ENCODE measurements around the gene FAM174B.

The FAM174B gene

GRCh38 chr15:92638291-92638708 lies 17.3 kb downstream of the FAM174B start:
- Histone ChIP-seq H3K36me3 (ENCODE audit: control insufficient read depth, insufficient read depth, low read length, severe bottlenecking) (no peaks in the 10 kb centered on the region), H3K9me3 (ENCODE audit: control insufficient read depth, low read length) (peaks cover 6% of the 10 kb centered on the region), H3K27me3 (replicated peaks; ENCODE audit: control insufficient read depth, insufficient read depth, low read length) (no peaks in the 10 kb centered on the region), H3K4me3 (ENCODE audit: low read length) (no peak overlapping the region), H3K4me1 (ENCODE audit: control insufficient read depth, insufficient read depth, low read length) (no peaks in the 10 kb centered on the region), H3K9ac (ENCODE audit: low read length) (no peak overlapping the region)
- peak; percentile 84 for DNase-seq (ENCODE audit: low read depth)

- no peaks in the 10 kb centered on the region for H3K4me1 ChIP-seq (ENCODE audit: control insufficient read depth, insufficient read depth, low read length)
- H3K9me3 ChIP-seq (ENCODE audit: control insufficient read depth, low read length), result peaks cover 6% of the 10 kb centered on the region
- no peak overlapping the region for H3K9ac ChIP-seq (ENCODE audit: low read length)
- H3K36me3 ChIP-seq (ENCODE audit: control insufficient read depth, insufficient read depth, low read length, severe bottlenecking), result no peaks in the 10 kb centered on the region
- no peak overlapping the region for H3K4me3 ChIP-seq (ENCODE audit: low read length)
- no peak for DNase-seq (ENCODE audit: low read depth)
- no peaks in the 10 kb centered on the region for H3K27me3 ChIP-seq (replicated peaks; ENCODE audit: control insufficient read depth, insufficient read depth, low read length)
These were observed 17.9 kb downstream of the FAM174B start for GRCh38 chr15:92637626-92638025.

GRCh38 chr15:92636908-92637481 lies 18.6 kb downstream of the FAM174B start:
- Histone ChIP-seq H3K9ac (ENCODE audit: low read length) (no peak overlapping the region), H3K4me1 (ENCODE audit: control insufficient read depth, insufficient read depth, low read length) (no peaks in the 10 kb centered on the region), H3K4me3 (ENCODE audit: low read length) (no peak overlapping the region), H3K36me3 (ENCODE audit: control insufficient read depth, insufficient read depth, low read length, severe bottlenecking) (no peaks in the 10 kb centered on the region), H3K27me3 (replicated peaks; ENCODE audit: control insufficient read depth, insufficient read depth, low read length) (no peaks in the 10 kb centered on the region), H3K9me3 (ENCODE audit: control insufficient read depth, low read length) (peaks cover 6% of the 10 kb centered on the region)
- no peak for DNase-seq (ENCODE audit: low read depth)

GRCh38 chr15:92636401-92636907 lies 19.1 kb downstream of the FAM174B start:
- Histone ChIP-seq H3K9ac (ENCODE audit: low read length) (no peak overlapping the region), H3K4me1 (ENCODE audit: control insufficient read depth, insufficient read depth, low read length) (no peaks in the 10 kb centered on the region), H3K36me3 (ENCODE audit: control insufficient read depth, insufficient read depth, low read length, severe bottlenecking) (no peaks in the 10 kb centered on the region), H3K9me3 (ENCODE audit: control insufficient read depth, low read length) (peaks cover 6% of the 10 kb centered on the region), H3K4me3 (ENCODE audit: low read length) (no peak overlapping the region), H3K27me3 (replicated peaks; ENCODE audit: control insufficient read depth, insufficient read depth, low read length) (no peaks in the 10 kb centered on the region)
- DNase-seq (ENCODE audit: low read depth), result no peak

GRCh38 chr15:92634671-92635201 lies 20.8 kb downstream of the FAM174B start:
- Histone ChIP-seq H3K9me3 (ENCODE audit: control insufficient read depth, low read length) (peaks cover 2% of the 10 kb centered on the region), H3K9ac (ENCODE audit: low read length) (no peak overlapping the region), H3K36me3 (ENCODE audit: control insufficient read depth, insufficient read depth, low read length, severe bottlenecking) (no peaks in the 10 kb centered on the region), H3K4me3 (ENCODE audit: low read length) (no peak overlapping the region), H3K27me3 (replicated peaks; ENCODE audit: control insufficient read depth, insufficient read depth, low read length) (no peaks in the 10 kb centered on the region), H3K4me1 (ENCODE audit: control insufficient read depth, insufficient read depth, low read length) (no peaks in the 10 kb centered on the region)
- DNase-seq (ENCODE audit: low read depth), result no peak

GRCh38 chr15:92634060-92634459 lies 21.5 kb downstream of the FAM174B start:
- DNase-seq (ENCODE audit: low read depth), result peak; percentile 56
- Histone ChIP-seq H3K9me3 (ENCODE audit: control insufficient read depth, low read length) (no peaks in the 10 kb centered on the region), H3K36me3 (ENCODE audit: control insufficient read depth, insufficient read depth, low read length, severe bottlenecking) (no peaks in the 10 kb centered on the region), H3K4me3 (ENCODE audit: low read length) (no peak overlapping the region), H3K9ac (ENCODE audit: low read length) (no peak overlapping the region), H3K27me3 (replicated peaks; ENCODE audit: control insufficient read depth, insufficient read depth, low read length) (no peaks in the 10 kb centered on the region), H3K4me1 (ENCODE audit: control insufficient read depth, insufficient read depth, low read length) (no peaks in the 10 kb centered on the region)

- Histone ChIP-seq H3K9ac (ENCODE audit: low read length) (no peak overlapping the region), H3K4me1 (ENCODE audit: control insufficient read depth, insufficient read depth, low read length) (no peaks in the 10 kb centered on the region), H3K27me3 (replicated peaks; ENCODE audit: control insufficient read depth, insufficient read depth, low read length) (no peaks in the 10 kb centered on the region), H3K36me3 (ENCODE audit: control insufficient read depth, insufficient read depth, low read length, severe bottlenecking) (no peaks in the 10 kb centered on the region), H3K4me3 (ENCODE audit: low read length) (no peak overlapping the region), H3K9me3 (ENCODE audit: control insufficient read depth, low read length) (no peaks in the 10 kb centered on the region)
- no peak for DNase-seq (ENCODE audit: low read depth)
These were observed 22.2 kb downstream of the FAM174B start for GRCh38 chr15:92633418-92633817.

GRCh38 chr15:92633001-92633400 lies 22.6 kb downstream of the FAM174B start:
- DNase-seq (ENCODE audit: low read depth), result no peak
- no peaks in the 10 kb centered on the region for H3K9me3 ChIP-seq (ENCODE audit: control insufficient read depth, low read length)
- no peaks in the 10 kb centered on the region for H3K27me3 ChIP-seq (replicated peaks; ENCODE audit: control insufficient read depth, insufficient read depth, low read length)
- no peaks in the 10 kb centered on the region for H3K4me1 ChIP-seq (ENCODE audit: control insufficient read depth, insufficient read depth, low read length)
- H3K4me3 ChIP-seq (ENCODE audit: low read length), result no peak overlapping the region
- H3K9ac ChIP-seq (ENCODE audit: low read length), result no peak overlapping the region
- H3K36me3 ChIP-seq (ENCODE audit: control insufficient read depth, insufficient read depth, low read length, severe bottlenecking), result no peaks in the 10 kb centered on the region

- Histone ChIP-seq H3K36me3 (ENCODE audit: control insufficient read depth, insufficient read depth, low read length, severe bottlenecking) (no peaks in the 10 kb centered on the region), H3K9ac (ENCODE audit: low read length) (no peak overlapping the region), H3K9me3 (ENCODE audit: control insufficient read depth, low read length) (no peaks in the 10 kb centered on the region), H3K27me3 (replicated peaks; ENCODE audit: control insufficient read depth, insufficient read depth, low read length) (no peaks in the 10 kb centered on the region), H3K4me3 (ENCODE audit: low read length) (no peak overlapping the region), H3K4me1 (ENCODE audit: control insufficient read depth, insufficient read depth, low read length) (no peaks in the 10 kb centered on the region)
- DNase-seq (ENCODE audit: low read depth), result no peak
These were observed 23.9 kb downstream of the FAM174B start for GRCh38 chr15:92631721-92632120.

- no peak for DNase-seq (ENCODE audit: low read depth)
- Histone ChIP-seq H3K4me1 (ENCODE audit: control insufficient read depth, insufficient read depth, low read length) (peaks cover 4% of the 10 kb centered on the region), H3K4me3 (ENCODE audit: low read length) (no peak overlapping the region), H3K27me3 (replicated peaks; ENCODE audit: control insufficient read depth, insufficient read depth, low read length) (no peaks in the 10 kb centered on the region), H3K9me3 (ENCODE audit: control insufficient read depth, low read length) (no peaks in the 10 kb centered on the region), H3K9ac (ENCODE audit: low read length) (no peak overlapping the region), H3K36me3 (ENCODE audit: control insufficient read depth, insufficient read depth, low read length, severe bottlenecking) (no peaks in the 10 kb centered on the region)
These were observed 25.5 kb downstream of the FAM174B start for GRCh38 chr15:92629975-92630626.

GRCh38 chr15:92629276-92629974 lies 26.1 kb downstream of the FAM174B start:
- Histone ChIP-seq H3K9ac (ENCODE audit: low read length) (no peak overlapping the region), H3K4me1 (ENCODE audit: control insufficient read depth, insufficient read depth, low read length) (peaks cover 11% of the 10 kb centered on the region), H3K36me3 (ENCODE audit: control insufficient read depth, insufficient read depth, low read length, severe bottlenecking) (no peaks in the 10 kb centered on the region), H3K9me3 (ENCODE audit: control insufficient read depth, low read length) (no peaks in the 10 kb centered on the region), H3K4me3 (ENCODE audit: low read length) (no peak overlapping the region), H3K27me3 (replicated peaks; ENCODE audit: control insufficient read depth, insufficient read depth, low read length) (no peaks in the 10 kb centered on the region)
- DNase-seq (ENCODE audit: low read depth), result no peak

All from adipocyte (in vitro differentiated cells).